OCI-LY7 (cell line): Measurements from ENCODE around the gene HIVEP2. TPM values are rescaled to one million over a fixed set of nuclear protein-coding genes. Genes with fewer than 3 reads are reported as not detected.

Source experiments
- BruUV-seq: library from RNA; stranded (reverse); fragments of 400-500 nt; replicated peaks from 2 replicates; lab custom pipeline; 2021; lab: Mats Ljungman, UMichigan
- CTCF ChIA-PET: fragments of 300-600 bp; sonication (Branson Sonifier 250); formaldehyde crosslinking; loops from one replicate; lab custom pipeline; 2022; ENCODE audit warnings: antibody characterized with exemption; ENCODE audit not compliant: unreplicated experiment; lab: Charles Lee
- POLR2A ChIA-PET: fragments of 300-600 bp; sonication (Branson Sonifier 250); formaldehyde crosslinking; loops from one replicate; lab custom pipeline; 2022; ENCODE audit warnings: antibody characterized with exemption; lab: Charles Lee
- DNase-seq: peaks from one replicate; pipeline ENCODE4 v3.0.0-alpha.2; 2015; ENCODE audit warnings: low spot score
- H2AFZ ChIP-seq: fragments of 200-600 bp; sonication (generic), shearing (Covaris generic); 2 replicates; pipeline ENCODE4 v1.6.1; 2014; ENCODE audit warnings: mild to moderate bottlenecking, antibody characterized with exemption, low read length, moderate library complexity
- H3K27ac ChIP-seq: fragments of 200-600 bp; sonication (generic); 2 replicates; pipeline ENCODE4 v1.5.1; 2014; ENCODE audit warnings: mixed run types, low read depth, mild to moderate bottlenecking, moderate library complexity, low read length, inconsistent platforms; ENCODE audit not compliant: poor library complexity, severe bottlenecking
- H3K36me3 ChIP-seq: fragments of 200-600 bp; sonication (generic); 2 replicates; pipeline ENCODE4 v1.6.1; 2014; ENCODE audit warnings: mild to moderate bottlenecking, antibody characterized with exemption, low read length, moderate library complexity, mixed read lengths; ENCODE audit not compliant: insufficient read depth
- H3K4me1 ChIP-seq: fragments of 200-600 bp; sonication (generic); 2 replicates; pipeline ENCODE4 v1.5.1; 2014; ENCODE audit warnings: mild to moderate bottlenecking, low read length; ENCODE audit not compliant: insufficient read depth, poor library complexity, severe bottlenecking
- H3K4me2 ChIP-seq: fragments of 200-600 bp; sonication (generic); 2 replicates; pipeline ENCODE4 v1.6.1; 2014; ENCODE audit warnings: mild to moderate bottlenecking, low read length
- H3K4me3 ChIP-seq: fragments of 200-600 bp; sonication (generic); 2 replicates; pipeline ENCODE4 v1.5.1; 2014; ENCODE audit warnings: mild to moderate bottlenecking, low read depth, low read length; ENCODE audit not compliant: poor library complexity, severe bottlenecking
- H3K79me2 ChIP-seq: fragments of 200-600 bp; sonication (generic); 2 replicates; pipeline ENCODE4 v1.6.1; 2016; ENCODE audit warnings: low read depth, mild to moderate bottlenecking, low read length, moderate library complexity, mixed read lengths; ENCODE audit not compliant: insufficient read depth
- H3K9me2 ChIP-seq: fragments of 200-600 bp; sonication (generic); 2 replicates; pipeline ENCODE4 v1.6.1; 2016; ENCODE audit warnings: mild to moderate bottlenecking, low read length, mixed read lengths; ENCODE audit not compliant: insufficient read depth
- H3K9me3 ChIP-seq: fragments of 200-600 bp; sonication (generic); 2 replicates; pipeline ENCODE4 v1.6.1; 2014; ENCODE audit warnings: mild to moderate bottlenecking, mixed run types, low read length, mixed read lengths
- H4K20me1 ChIP-seq: fragments of 200-600 bp; sonication (generic); 2 replicates; pipeline ENCODE4 v1.6.1; 2014; ENCODE audit warnings: mild to moderate bottlenecking, antibody characterized with exemption, low read length, moderate library complexity, mixed read lengths; ENCODE audit not compliant: insufficient read depth
- EZH2phosphoT487 ChIP-seq: fragments of 200-600 bp; sonication (generic); IDR thresholded peaks from 2 replicates; pipeline ENCODE4 v1.6.1; 2018; ENCODE audit warnings: low read depth, borderline replicate concordance, mild to moderate bottlenecking, mixed run types, antibody characterized with exemption, low read length, moderate library complexity, mixed read lengths
- intact Hi-C: fragments of 100-400 bp; cut with micrococcal nuclease; formaldehyde crosslinking; loops from one replicate; pipeline ENCODE4 v1.10.0; 2022; ENCODE audit not compliant: unreplicated experiment
- total RNA-seq, 2 experiments: library from RNA; depleted of rRNA in 1 of 2; stranded (reverse); fragments of >200 nt in 1 of 2; shearing (Covaris generic) in 1 of 2; gene quantifications; 2 replicates each; pipeline ENCODE4 v1.2.3, GENCODE V29; 2014 to 2022
- TF ChIP-seq, protein P1 (sequence below): fragments of 200-600 bp; sonication (generic); conservative IDR thresholded peaks from 2 replicates; pipeline ENCODE4 v1.5.1; 2014; ENCODE audit warnings: mild to moderate bottlenecking, antibody characterized with exemption, low read length, moderate library complexity, mixed read lengths

Gene HIVEP2
- total RNA-seq, 2 experiments from 2014 or later, result 18.8 to 24.6 TPM

DNA sequence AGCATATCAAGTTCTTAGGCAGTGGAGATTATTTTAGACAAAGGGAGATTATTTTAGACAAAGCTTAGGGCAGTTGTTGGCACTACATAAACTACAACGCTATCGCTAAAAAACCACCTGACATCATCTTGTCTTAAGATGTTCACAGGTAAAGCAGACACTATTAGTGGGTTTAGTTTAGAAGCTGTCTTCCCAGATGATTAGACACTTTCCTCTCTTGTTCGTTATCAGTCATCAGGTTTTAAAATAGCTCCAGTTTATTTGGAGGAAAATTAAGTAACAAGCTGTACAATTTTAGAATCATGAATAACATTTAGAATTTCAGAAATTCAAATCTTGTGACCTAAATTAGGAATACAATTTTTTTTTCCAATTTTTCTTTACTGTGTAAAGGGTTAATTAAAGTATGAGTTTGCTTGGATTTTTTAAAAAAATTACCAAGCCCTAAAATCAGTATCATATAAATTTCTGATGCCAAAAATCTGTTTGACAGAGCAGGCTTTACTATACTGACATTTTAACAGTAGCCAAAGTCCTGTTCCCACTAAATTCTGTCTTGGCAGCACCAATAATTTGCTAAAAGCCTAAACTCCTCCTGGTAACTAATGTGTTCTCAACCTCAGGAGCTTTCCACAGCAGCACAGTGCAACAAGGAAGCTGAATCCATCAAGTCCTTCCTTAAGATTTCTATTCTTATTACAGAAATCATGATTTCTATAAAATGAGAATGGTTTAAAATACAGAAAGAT is 109.0 kb downstream of the HIVEP2 start:
- Histone ChIP-seq H3K4me1 (peaks cover 19% of the 10 kb centered on the region), H3K4me3 (no peak overlapping the region), H3K4me2 (no peak overlapping the region), H3K36me3 (peaks cover 44% of the 10 kb centered on the region), H4K20me1 (no peaks in the 10 kb centered on the region), H3K27ac (no peak overlapping the region), H3K9me2 (no peaks in the 10 kb centered on the region), H3K9me3 (no peaks in the 10 kb centered on the region), H2AFZ (no peak overlapping the region), H3K79me2 (peaks cover 19% of the 10 kb centered on the region; the same call in 1 of the 2 replicates)
- intact Hi-C loops, result no loop called here
- ChIA-PET POLR2A (interaction anchor here (0.5 to 4.7 kb wide), 14 partner anchors 8 to 133 kb away, joined by 3 to 32 read pairs (median 4); no protein-coding TSS in a partner anchor), CTCF (interaction anchor here (1.4 kb wide), 1 partner anchor 10 kb away, joined by 5 read pairs; no protein-coding TSS in a partner anchor)
- BruUV-seq, result no TSS peak
- TF ChIP-seq, protein P1, sequence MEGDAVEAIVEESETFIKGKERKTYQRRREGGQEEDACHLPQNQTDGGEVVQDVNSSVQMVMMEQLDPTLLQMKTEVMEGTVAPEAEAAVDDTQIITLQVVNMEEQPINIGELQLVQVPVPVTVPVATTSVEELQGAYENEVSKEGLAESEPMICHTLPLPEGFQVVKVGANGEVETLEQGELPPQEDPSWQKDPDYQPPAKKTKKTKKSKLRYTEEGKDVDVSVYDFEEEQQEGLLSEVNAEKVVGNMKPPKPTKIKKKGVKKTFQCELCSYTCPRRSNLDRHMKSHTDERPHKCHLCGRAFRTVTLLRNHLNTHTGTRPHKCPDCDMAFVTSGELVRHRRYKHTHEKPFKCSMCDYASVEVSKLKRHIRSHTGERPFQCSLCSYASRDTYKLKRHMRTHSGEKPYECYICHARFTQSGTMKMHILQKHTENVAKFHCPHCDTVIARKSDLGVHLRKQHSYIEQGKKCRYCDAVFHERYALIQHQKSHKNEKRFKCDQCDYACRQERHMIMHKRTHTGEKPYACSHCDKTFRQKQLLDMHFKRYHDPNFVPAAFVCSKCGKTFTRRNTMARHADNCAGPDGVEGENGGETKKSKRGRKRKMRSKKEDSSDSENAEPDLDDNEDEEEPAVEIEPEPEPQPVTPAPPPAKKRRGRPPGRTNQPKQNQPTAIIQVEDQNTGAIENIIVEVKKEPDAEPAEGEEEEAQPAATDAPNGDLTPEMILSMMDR, result no peak
- no peak for TF ChIP-seq EZH2phosphoT487
- no peak for DNase-seq

DNA sequence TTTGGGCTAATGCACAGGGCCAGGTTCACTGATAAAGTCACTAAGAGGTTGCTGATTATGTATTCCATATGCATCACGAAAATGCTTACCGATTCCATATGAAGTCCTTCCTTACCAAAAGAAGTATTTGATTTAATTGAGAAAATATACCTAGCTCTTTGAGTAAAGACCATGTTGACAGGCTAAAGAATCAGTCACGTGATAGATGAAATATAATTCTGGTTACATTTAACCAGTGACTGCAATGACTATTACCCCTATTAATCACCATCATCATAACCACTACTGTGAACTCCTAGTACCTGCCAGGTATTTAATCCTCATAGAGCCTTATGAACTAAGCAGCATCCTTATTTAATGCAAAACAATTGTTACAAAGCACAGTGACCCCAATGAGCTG is 110.1 kb downstream of the HIVEP2 start:
- Histone ChIP-seq H2AFZ (no peak overlapping the region), H3K4me1 (peaks cover 17% of the 10 kb centered on the region), H3K4me2 (no peak overlapping the region), H3K27ac (no peak overlapping the region), H3K9me3 (no peaks in the 10 kb centered on the region), H3K36me3 (peaks cover 48% of the 10 kb centered on the region), H4K20me1 (no peaks in the 10 kb centered on the region), H3K9me2 (no peaks in the 10 kb centered on the region), H3K4me3 (no peak overlapping the region), H3K79me2 (peaks cover 12% of the 10 kb centered on the region; the same call in 1 of the 2 replicates)
- ChIA-PET CTCF (interaction anchor here (1.4 kb wide), 1 partner anchor 11 kb away, joined by 5 read pairs; no protein-coding TSS in a partner anchor), POLR2A (interaction anchor here (0.5 to 2.2 kb wide), 5 partner anchors 8 to 1436 kb away, joined by 3 to 9 read pairs (median 4); no protein-coding TSS in a partner anchor)
- intact Hi-C loops, result no loop called here
- TF ChIP-seq EZH2phosphoT487, result no peak
- TF ChIP-seq, protein P1, result no peak
- no peak for DNase-seq
- BruUV-seq, result no TSS peak

DNA sequence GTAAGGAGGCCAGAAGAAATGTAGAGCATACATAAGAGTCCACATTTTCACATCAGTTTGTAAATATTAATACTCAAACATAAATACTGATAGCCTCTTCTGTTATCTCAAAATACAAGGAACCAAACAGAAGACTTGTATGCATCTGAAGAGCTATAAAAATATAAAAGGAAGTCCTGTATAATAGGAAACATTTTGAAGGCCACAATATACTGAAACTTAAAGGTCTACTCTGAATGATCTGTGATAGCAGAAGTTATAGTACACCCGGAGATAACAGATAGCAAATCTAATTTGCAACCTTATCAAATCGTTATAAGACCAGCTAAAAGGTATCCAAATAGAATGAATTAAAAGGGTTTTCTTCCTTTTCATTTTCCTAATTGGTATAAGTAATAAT is 111.2 kb downstream of the HIVEP2 start:
- intact Hi-C loops, result no loop called here
- CTCF ChIA-PET, result no interaction called here
- H3K4me1 ChIP-seq, result peaks cover 6% of the 10 kb centered on the region

More for the DNA sequence above, 111.2 kb downstream of the HIVEP2 start:
- Histone ChIP-seq H3K36me3 (peaks cover 57% of the 10 kb centered on the region), H3K9me3 (no peaks in the 10 kb centered on the region), H3K4me2 (no peak overlapping the region), H3K4me3 (no peak overlapping the region), H4K20me1 (no peaks in the 10 kb centered on the region), H3K27ac (no peak overlapping the region), H2AFZ (no peak overlapping the region), H3K9me2 (no peaks in the 10 kb centered on the region), H3K79me2 (peaks cover 6% of the 10 kb centered on the region; the same call in 1 of the 2 replicates)
- no peak for DNase-seq
- POLR2A ChIA-PET, result interaction anchor here (0.7 to 2.2 kb wide), 5 partner anchors 9 to 105 kb away, joined by 3 to 9 read pairs (median 4); no protein-coding TSS in a partner anchor
- TF ChIP-seq, protein P1, result no peak
- no peak for TF ChIP-seq EZH2phosphoT487
- BruUV-seq, result no TSS peak
